Endothelial cell of umbilical vein (primary cell): ENCODE results near the gene HTR1E. TPM values are rescaled to one million over a fixed set of nuclear protein-coding genes. Genes with fewer than 3 reads are reported as not detected.

Experiments used
- BruUV-seq: library from RNA; stranded (reverse); fragments of 400-500 nt; replicated peaks from 2 replicates; lab custom pipeline; 2021; lab: Mats Ljungman, UMichigan
- CTCF ChIA-PET: fragments of 300-600, 350-600 bp; sonication (Branson Sonifier 250); formaldehyde crosslinking; loops from one replicate; lab custom pipeline; 2021; ENCODE audit warnings: antibody characterized with exemption, inconsistent platforms; lab: Charles Lee
- POLR2A ChIA-PET: fragments of 300-600, 350-600 bp; sonication (Branson Sonifier 250); formaldehyde crosslinking; loops from one replicate; lab custom pipeline; 2021; ENCODE audit warnings: antibody characterized with exemption, inconsistent platforms; lab: Charles Lee
- DNase-seq: peaks from one replicate; pipeline ENCODE4 v3.0.0-alpha.2; 2011; ENCODE audit warnings: low read depth, low spot score
- FAIRE-seq: peaks from 2 replicates; lab custom pipeline; 2011; peaks lifted over from hg19 to GRCh38; lab: Jason Lieb, UNC
- H2AFZ ChIP-seq: 2 replicates; pipeline ENCODE4 v1.6.0; 2012; ENCODE audit warnings: low read depth, low read length, control low read depth, inconsistent platforms
- H3K27ac ChIP-seq: 2 replicates; pipeline ENCODE4 v1.5.1; 2011; ENCODE audit warnings: low read depth, mild to moderate bottlenecking, control low read depth, low read length, moderate library complexity; ENCODE audit not compliant: insufficient read depth
- H3K27me3 ChIP-seq, 2 experiments: 2 replicates each; pipeline versions ENCODE4 v1.6.0 to v1.6.1; 2011; ENCODE audit warnings: low read length in 2 of 2, mixed read lengths in 1 of 2; ENCODE audit not compliant: control insufficient read depth in 2 of 2, insufficient read depth in 2 of 2
- H3K36me3 ChIP-seq, 2 experiments: 2 replicates in 1 of 2; 3 replicates in 1 of 2; pipeline ENCODE4 v1.5.1; 2011; ENCODE audit warnings: low read length in 2 of 2, mild to moderate bottlenecking in 1 of 2, moderate library complexity in 1 of 2; ENCODE audit not compliant: control insufficient read depth in 2 of 2, insufficient read depth in 2 of 2; ENCODE audit errors: extremely low read depth in 1 of 2
- H3K4me1 ChIP-seq: 3 replicates; pipeline ENCODE4 v1.5.1; 2011; ENCODE audit warnings: mild to moderate bottlenecking, low read length; ENCODE audit not compliant: control insufficient read depth, insufficient read depth; ENCODE audit errors: extremely low read depth
- H3K4me2 ChIP-seq: 2 replicates; pipeline ENCODE4 v1.6.1; 2011; ENCODE audit warnings: low read length, control low read depth, mixed read lengths; ENCODE audit not compliant: insufficient read depth
- H3K4me3 ChIP-seq, 3 experiments: fragments of 200-600 bp in 1 of 3; sonication (generic), shearing (Covaris generic) in 1 of 3; replicated peaks in 1 of 3; 2 replicates each; pipeline ENCODE4 v1.5.1; 2011 to 2016; ENCODE audit warnings: control low read depth in 3 of 3, low read length in 3 of 3, mild to moderate bottlenecking in 2 of 3, inconsistent platforms in 1 of 3, low read depth in 1 of 3, moderate library complexity in 1 of 3; ENCODE audit not compliant: insufficient read depth in 1 of 3
- H3K79me2 ChIP-seq: 2 replicates; pipeline ENCODE4 v1.6.0; 2012; ENCODE audit warnings: low read length, inconsistent platforms; ENCODE audit not compliant: control insufficient read depth, insufficient read depth
- H3K9ac ChIP-seq: replicated peaks from 2 replicates; pipeline ENCODE3; 2011; ENCODE audit warnings: low read length, control low read depth; ENCODE audit not compliant: insufficient read depth; ENCODE audit errors: extremely low read depth
- H3K9me1 ChIP-seq: replicated peaks from 3 replicates; pipeline ENCODE4 v1.6.0; 2011; ENCODE audit warnings: mild to moderate bottlenecking, low read length; ENCODE audit not compliant: control insufficient read depth, insufficient read depth; ENCODE audit errors: extremely low read depth
- H3K9me3 ChIP-seq: replicated peaks from 2 replicates; pipeline ENCODE4 v1.5.1; 2012; ENCODE audit warnings: low read length, inconsistent platforms; ENCODE audit not compliant: control insufficient read depth, insufficient read depth
- H4K20me1 ChIP-seq: replicated peaks from 2 replicates; pipeline ENCODE3; 2011; ENCODE audit warnings: mild to moderate bottlenecking, low read length; ENCODE audit not compliant: control insufficient read depth, insufficient read depth; ENCODE audit errors: extremely low read depth
- CTCF ChIP-seq, 2 donors: IDR thresholded peaks; 1 replicate in 1 of 2; 2 replicates in 1 of 2; pipeline ENCODE4 v1.5.1; 2011; ENCODE audit warnings: low read length in 2 of 2, mild to moderate bottlenecking in 2 of 2, moderate library complexity in 2 of 2, control low read depth in 1 of 2, inconsistent platforms in 1 of 2, low read depth in 1 of 2; ENCODE audit not compliant: insufficient read depth in 1 of 2; ENCODE audit errors: extremely low read depth in 1 of 2
- EZH2 ChIP-seq: IDR thresholded peaks from 2 replicates; pipeline ENCODE4 v1.6.1; 2012; ENCODE audit warnings: borderline replicate concordance, low read depth, mild to moderate bottlenecking, moderate library complexity, low read length, inconsistent platforms; ENCODE audit not compliant: severe bottlenecking
- FOS ChIP-seq: IDR thresholded peaks from 2 replicates; pipeline ENCODE4 v1.6.1; 2011; ENCODE audit warnings: mild to moderate bottlenecking, low read length, moderate library complexity, borderline replicate concordance; ENCODE audit not compliant: insufficient read depth
- GATA2 ChIP-seq: IDR thresholded peaks from 2 replicates; pipeline ENCODE4 v1.7.0; 2011; ENCODE audit warnings: low read depth, mild to moderate bottlenecking, moderate library complexity, mixed read lengths, low read length; ENCODE audit not compliant: insufficient read length, insufficient read depth
- JUN ChIP-seq: IDR thresholded peaks from 2 replicates; pipeline ENCODE4 v1.6.1; 2011; ENCODE audit warnings: borderline replicate concordance, low read depth; ENCODE audit not compliant: insufficient read length, insufficient read depth
- MAX ChIP-seq: IDR thresholded peaks from 2 replicates; pipeline ENCODE4 v1.6.1; 2011; ENCODE audit not compliant: insufficient read depth, insufficient read length
- MYC ChIP-seq: IDR thresholded peaks from one replicate; pipeline ENCODE4 v1.6.1; 2011; ENCODE audit warnings: mild to moderate bottlenecking, low read depth, low read length
- POLR2A ChIP-seq: IDR thresholded peaks from 2 replicates; pipeline ENCODE4 v1.6.1; 2012; ENCODE audit warnings: low read depth, mild to moderate bottlenecking, control low read depth, low read length
- POLR2AphosphoS5 ChIP-seq: IDR thresholded peaks from 2 replicates; pipeline ENCODE4 v1.6.1; 2012; ENCODE audit warnings: low read depth, mild to moderate bottlenecking, control low read depth, low read length, moderate library complexity; ENCODE audit not compliant: insufficient read depth
- dilution Hi-C: fragments of 300-500 bp; cut with MboI; formaldehyde crosslinking; loops from one replicate; pipeline ENCODE4 v1.15.0; 2019; ENCODE audit warnings: low sequenced_read_pairs; ENCODE audit not compliant: extremely low pct_ligation_motif_present
- intact Hi-C: fragments of 100-400 bp; cut with micrococcal nuclease; formaldehyde crosslinking; loops from one replicate; pipeline ENCODE4 v1.10.0; 2022
- polyA plus RNA-seq, 4 experiments: library from polyadenylated mRNA; depleted of rRNA in 3 of 4; stranded (reverse) in 3 of 4; unstranded in 1 of 4; fragments of >200 nt; gene quantifications; 2 replicates each; pipeline versions ENCODE4 v1.2.1 to v1.2.3, GENCODE V29; 2011 to 2012; ENCODE audit warnings: missing spikeins in 1 of 4
- total RNA-seq: library from RNA; stranded (reverse); gene quantifications from 2 replicates; pipeline ENCODE4 v1.2.3, GENCODE V29; 2021

Gene HTR1E
- total and polyA plus RNA-seq, 2 donors (not counting 3 experiments of a cell fraction or from before 2014, with no cell fraction given) = not detected

- no peaks in the 10 kb centered on the region for H4K20me1 ChIP-seq
- CTCF ChIA-PET = interaction anchor here (0.9 to 1.2 kb wide), 2 partner anchors 9 to 10 kb away, joined by 3 read pairs; no protein-coding TSS in a partner anchor
- H3K36me3 ChIP-seq = no peaks in the 10 kb centered on the region
- no peak overlapping the region for H3K4me3 ChIP-seq
- no peaks in the 10 kb centered on the region for H3K79me2 ChIP-seq
- TF ChIP-seq POLR2AphosphoS5 (no peak), GATA2 (no peak), JUN (no peak), CTCF (IDR thresholded peaks at IDR 0.05; ENCODE audit: extremely low read depth in 1 of 2, insufficient read depth in 1 of 2, low read depth in 1 of 2, low read length in 2 of 2) (no peak), FOS (no peak), POLR2A (no peak), MAX (no peak), EZH2 (no peak), MYC (no peak)
- peaks cover 2 to 3% of the 10 kb centered on the region in 2 experiments for H3K27me3 ChIP-seq
- no peak overlapping the region for H3K27ac ChIP-seq
- intact Hi-C loops = no loop called here
- no peak overlapping the region for H2AFZ ChIP-seq
- no peak for FAIRE-seq
- no peaks in the 10 kb centered on the region for H3K9me1 ChIP-seq
- H3K9ac ChIP-seq = no peak overlapping the region
- POLR2A ChIA-PET = no interaction called here
- BruUV-seq = no TSS peak
- H3K4me2 ChIP-seq = no peak overlapping the region
- no peaks in the 10 kb centered on the region for H3K4me1 ChIP-seq
- dilution Hi-C loops = no loop called here
- DNase-seq = no peak
- no peaks in the 10 kb centered on the region for H3K9me3 ChIP-seq
Measured at GRCh38 chr6:86943819-86944407, 6.6 kb downstream of the HTR1E start.
